Measurements from ENCODE around the gene DDI1.

DNA sequence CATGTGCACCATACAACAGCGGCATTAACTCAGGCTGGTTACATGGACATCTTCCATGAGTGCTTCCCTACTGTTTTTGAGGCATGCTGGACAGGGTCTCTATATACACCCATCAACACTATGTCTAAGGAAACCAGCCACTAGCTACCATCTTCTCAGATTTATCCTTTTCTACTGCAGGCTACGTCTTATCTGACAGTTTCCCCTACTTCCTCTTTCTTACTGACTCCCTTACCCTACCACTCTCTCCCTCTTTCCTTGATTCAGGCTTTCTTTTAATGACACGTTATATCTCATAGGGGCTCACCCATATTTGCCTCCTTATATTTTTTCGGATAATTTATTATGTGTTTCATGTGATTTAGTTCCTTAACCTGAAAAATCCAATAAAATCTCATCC, 41.8 kb downstream of the DDI1 start:
- TF ChIP-seq, protein P1, sequence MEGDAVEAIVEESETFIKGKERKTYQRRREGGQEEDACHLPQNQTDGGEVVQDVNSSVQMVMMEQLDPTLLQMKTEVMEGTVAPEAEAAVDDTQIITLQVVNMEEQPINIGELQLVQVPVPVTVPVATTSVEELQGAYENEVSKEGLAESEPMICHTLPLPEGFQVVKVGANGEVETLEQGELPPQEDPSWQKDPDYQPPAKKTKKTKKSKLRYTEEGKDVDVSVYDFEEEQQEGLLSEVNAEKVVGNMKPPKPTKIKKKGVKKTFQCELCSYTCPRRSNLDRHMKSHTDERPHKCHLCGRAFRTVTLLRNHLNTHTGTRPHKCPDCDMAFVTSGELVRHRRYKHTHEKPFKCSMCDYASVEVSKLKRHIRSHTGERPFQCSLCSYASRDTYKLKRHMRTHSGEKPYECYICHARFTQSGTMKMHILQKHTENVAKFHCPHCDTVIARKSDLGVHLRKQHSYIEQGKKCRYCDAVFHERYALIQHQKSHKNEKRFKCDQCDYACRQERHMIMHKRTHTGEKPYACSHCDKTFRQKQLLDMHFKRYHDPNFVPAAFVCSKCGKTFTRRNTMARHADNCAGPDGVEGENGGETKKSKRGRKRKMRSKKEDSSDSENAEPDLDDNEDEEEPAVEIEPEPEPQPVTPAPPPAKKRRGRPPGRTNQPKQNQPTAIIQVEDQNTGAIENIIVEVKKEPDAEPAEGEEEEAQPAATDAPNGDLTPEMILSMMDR (IDR thresholded peaks at IDR 0.05): no peak
- no peak for TF ChIP-seq POLR2A (IDR thresholded peaks at IDR 0.05)
